ENCODE results near the gene FGF18.

The FGF18 gene

DNA sequence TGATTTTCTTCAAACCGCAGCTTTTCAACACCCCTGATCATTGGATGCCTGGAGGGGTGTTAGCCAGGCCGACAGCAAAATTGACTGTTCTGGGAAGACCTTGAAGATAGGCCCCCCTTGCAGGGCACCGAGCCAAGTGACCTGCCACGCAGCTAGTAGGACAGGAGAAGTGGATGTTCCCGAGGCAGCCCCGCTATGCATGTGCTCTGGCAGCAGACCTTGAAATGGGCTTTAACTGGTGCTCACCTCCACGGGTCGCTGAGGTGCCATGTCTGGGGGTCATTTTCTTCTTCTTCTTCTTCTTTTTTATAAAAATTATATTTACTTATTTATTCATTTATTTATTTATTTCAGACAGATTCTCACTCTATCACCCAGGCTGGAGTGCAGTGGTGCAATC, 12.6 kb downstream of the FGF18 start:
- TF ChIP-seq, protein P1, sequence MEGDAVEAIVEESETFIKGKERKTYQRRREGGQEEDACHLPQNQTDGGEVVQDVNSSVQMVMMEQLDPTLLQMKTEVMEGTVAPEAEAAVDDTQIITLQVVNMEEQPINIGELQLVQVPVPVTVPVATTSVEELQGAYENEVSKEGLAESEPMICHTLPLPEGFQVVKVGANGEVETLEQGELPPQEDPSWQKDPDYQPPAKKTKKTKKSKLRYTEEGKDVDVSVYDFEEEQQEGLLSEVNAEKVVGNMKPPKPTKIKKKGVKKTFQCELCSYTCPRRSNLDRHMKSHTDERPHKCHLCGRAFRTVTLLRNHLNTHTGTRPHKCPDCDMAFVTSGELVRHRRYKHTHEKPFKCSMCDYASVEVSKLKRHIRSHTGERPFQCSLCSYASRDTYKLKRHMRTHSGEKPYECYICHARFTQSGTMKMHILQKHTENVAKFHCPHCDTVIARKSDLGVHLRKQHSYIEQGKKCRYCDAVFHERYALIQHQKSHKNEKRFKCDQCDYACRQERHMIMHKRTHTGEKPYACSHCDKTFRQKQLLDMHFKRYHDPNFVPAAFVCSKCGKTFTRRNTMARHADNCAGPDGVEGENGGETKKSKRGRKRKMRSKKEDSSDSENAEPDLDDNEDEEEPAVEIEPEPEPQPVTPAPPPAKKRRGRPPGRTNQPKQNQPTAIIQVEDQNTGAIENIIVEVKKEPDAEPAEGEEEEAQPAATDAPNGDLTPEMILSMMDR (IDR thresholded peaks at IDR 0.05; ENCODE audit: low read depth, low read length): no peak
- H3K27me3 ChIP-seq: no peaks in the 10 kb centered on the region
- H3K36me3 ChIP-seq: no peaks in the 10 kb centered on the region
- no peak for DNase-seq
- no peaks in the 10 kb centered on the region; the same call in 1 of the 2 replicates for H3K9me3 ChIP-seq
- H3K4me3 ChIP-seq (ENCODE audit: low read depth, low read length): no peak overlapping the region
- H3K4me1 ChIP-seq: no peaks in the 10 kb centered on the region

DNA sequence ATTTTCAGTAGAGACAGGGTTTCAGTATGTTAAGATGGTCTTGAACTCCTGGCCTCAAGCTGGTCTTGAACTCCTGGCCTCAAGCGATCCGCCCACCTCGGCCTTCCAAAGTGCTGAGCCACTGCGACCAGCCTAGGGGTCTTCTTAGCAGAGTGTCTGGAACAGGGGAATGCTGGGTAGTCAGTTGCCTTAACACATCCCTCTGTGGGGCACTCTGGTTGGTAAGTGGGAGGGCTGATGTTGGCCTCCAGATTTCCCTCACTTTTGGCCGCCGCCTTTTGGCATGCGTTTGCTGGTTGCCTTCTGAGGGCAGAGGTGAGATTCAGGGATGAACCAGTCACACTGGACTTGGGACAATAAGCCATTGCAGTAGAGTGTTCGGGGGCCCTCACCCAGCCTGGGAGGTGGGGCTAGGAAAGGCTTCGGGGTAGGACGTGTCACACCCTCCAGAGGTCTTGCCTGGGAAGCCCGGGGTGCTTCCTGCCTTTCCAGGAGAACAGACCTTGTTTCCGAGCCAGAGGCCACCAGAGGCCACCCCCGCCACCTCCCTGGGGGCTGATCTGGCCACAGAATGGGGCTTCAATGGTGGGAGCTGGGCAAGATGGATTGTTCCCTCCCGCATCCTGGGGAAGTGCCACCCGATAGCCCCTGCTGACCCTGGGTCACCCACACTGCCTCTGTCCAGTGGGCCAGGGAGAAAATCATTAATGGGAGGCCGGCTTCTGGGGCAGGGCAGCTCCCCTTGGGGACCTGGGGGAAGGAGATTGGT, 13.3 kb downstream of the FGF18 start:
- H3K4me3 ChIP-seq (ENCODE audit: low read depth, low read length): no peak overlapping the region
- TF ChIP-seq, protein P1 (IDR thresholded peaks at IDR 0.05; ENCODE audit: low read depth, low read length): no peak
- H3K27me3 ChIP-seq: no peaks in the 10 kb centered on the region
- no peaks in the 10 kb centered on the region; the same call in 1 of the 2 replicates for H3K9me3 ChIP-seq
- H3K4me1 ChIP-seq: no peaks in the 10 kb centered on the region
- no peak for DNase-seq
- H3K36me3 ChIP-seq: no peaks in the 10 kb centered on the region

DNA sequence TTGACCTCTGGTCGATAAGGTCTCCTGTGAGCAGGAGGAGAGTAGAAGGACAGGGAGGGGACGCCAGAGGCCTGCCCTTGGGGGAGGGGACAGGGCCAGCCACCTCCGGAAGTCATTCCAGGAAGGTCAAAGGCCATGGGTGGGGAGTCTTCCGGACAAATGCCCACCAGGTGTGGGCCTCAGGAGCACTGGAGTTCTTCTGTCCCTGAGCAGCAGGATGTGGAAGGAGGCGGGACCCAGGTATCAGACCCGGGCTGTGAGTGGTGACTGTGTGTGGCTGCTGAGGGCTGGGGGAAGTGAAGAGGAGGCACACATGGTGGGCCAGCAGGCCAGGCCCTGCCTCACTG, 13.9 kb downstream of the FGF18 start:
- no peaks in the 10 kb centered on the region; the same call in 1 of the 2 replicates for H3K9me3 ChIP-seq
- TF ChIP-seq, protein P1 (IDR thresholded peaks at IDR 0.05; ENCODE audit: low read depth, low read length): no peak
- no peak for DNase-seq
- H3K4me1 ChIP-seq: no peaks in the 10 kb centered on the region
- H3K36me3 ChIP-seq: no peaks in the 10 kb centered on the region
- H3K27me3 ChIP-seq: no peaks in the 10 kb centered on the region
- no peak overlapping the region for H3K4me3 ChIP-seq (ENCODE audit: low read depth, low read length)

DNA sequence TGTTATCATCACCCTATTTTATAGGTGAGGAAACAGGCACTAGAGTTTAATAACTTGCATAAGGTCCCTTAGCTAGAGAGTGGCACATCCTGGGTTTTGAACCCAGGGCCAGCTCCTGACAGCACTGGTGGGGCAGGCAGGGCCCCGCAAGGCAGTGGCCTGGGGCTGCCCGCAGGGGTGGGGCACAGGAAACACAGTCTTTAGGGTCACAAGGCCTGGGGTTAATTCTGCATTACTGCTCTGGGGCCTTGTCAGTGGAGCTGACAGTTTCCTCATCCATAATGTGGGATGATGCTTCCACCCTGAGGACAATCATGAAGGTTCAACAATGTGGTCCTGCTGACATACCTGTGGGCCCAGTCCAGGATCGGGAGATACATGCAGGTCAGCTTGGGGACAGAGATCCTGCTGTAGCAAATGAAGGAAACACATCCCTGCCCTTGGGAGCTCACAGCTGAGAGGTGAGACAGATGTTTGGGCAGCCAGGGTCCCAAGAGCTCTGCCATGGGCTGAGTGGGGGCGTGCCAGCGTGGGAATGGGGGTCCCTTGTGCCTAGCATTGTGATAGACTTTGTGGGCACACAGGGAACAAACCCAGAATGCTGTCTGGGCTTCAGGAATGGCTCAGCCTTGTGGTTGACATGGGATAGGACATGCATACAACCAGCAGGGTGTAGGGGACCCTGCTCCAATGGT, 14.7 kb downstream of the FGF18 start:
- Histone ChIP-seq H3K4me1 (no peaks in the 10 kb centered on the region), H3K27me3 (no peaks in the 10 kb centered on the region), H3K36me3 (no peaks in the 10 kb centered on the region), H3K9me3 (no peaks in the 10 kb centered on the region; the same call in 1 of the 2 replicates), H3K4me3 (ENCODE audit: low read depth, low read length) (no peak overlapping the region)
- no peak for DNase-seq
- TF ChIP-seq, protein P1 (IDR thresholded peaks at IDR 0.05; ENCODE audit: low read depth, low read length): no peak; the same call in 1 of the 2 replicates

DNA sequence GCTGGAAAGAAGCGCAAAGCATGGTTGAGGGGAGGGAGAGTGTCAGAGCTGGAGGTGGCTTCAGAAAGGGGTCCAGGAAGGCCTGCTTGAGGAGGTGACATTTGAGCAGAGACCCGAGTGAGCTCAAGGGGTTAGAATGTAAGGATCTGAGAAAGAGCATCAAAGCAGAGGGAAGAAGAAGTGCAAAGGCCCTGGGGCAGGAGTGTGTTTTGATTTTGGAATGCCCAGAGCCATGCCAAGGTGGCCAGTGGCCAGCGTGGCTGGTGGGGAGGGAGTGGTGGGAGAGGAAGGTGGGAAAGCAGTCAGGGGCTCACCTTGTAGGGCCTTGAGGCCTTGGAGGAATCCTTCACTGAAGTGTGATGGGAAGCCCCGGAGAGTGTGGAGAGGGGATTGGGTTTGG, 15.4 kb downstream of the FGF18 start:
- DNase-seq: no peak
- TF ChIP-seq, protein P1 (IDR thresholded peaks at IDR 0.05; ENCODE audit: low read depth, low read length): no peak
- Histone ChIP-seq H3K9me3 (no peaks in the 10 kb centered on the region; the same call in 1 of the 2 replicates), H3K27me3 (no peaks in the 10 kb centered on the region), H3K36me3 (no peaks in the 10 kb centered on the region), H3K4me3 (ENCODE audit: low read depth, low read length) (no peak overlapping the region), H3K4me1 (no peaks in the 10 kb centered on the region)

DNA sequence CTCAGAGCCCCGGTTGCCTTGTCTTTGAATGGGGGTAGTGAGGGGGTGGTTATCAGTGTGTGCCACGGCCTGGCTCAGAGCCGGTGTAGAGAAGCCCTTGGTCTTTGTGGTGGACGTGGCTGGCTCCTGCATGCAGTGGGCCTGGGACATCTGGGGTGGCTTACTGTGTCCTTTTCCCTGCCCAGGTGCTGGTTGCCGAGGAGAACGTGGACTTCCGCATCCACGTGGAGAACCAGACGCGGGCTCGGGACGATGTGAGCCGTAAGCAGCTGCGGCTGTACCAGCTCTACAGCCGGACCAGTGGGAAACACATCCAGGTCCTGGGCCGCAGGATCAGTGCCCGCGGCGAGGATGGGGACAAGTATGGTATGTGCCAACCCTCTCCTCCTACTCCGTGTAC, 16.5 kb downstream of the FGF18 start:
- TF ChIP-seq, protein P1 (IDR thresholded peaks at IDR 0.05; ENCODE audit: low read depth, low read length): no peak
- H3K4me3 ChIP-seq (ENCODE audit: low read depth, low read length): no peak overlapping the region
- H3K27me3 ChIP-seq: no peaks in the 10 kb centered on the region
- no peak for DNase-seq
- H3K36me3 ChIP-seq: no peaks in the 10 kb centered on the region
- H3K9me3 ChIP-seq: no peaks in the 10 kb centered on the region; the same call in 1 of the 2 replicates
- H3K4me1 ChIP-seq: no peaks in the 10 kb centered on the region

Measured in BE2C (cell line).